CD4-positive, alpha-beta T cell treated with Interleukin-10 for 1 hour (primary cell): Measurements from ENCODE around the gene PSTK.

Source experiments
- DNase-seq: peaks from one replicate; pipeline ENCODE4 v3.0.0-alpha.2; 2020

Gene PSTK

GRCh38 chr10:122980209-122981065 lies at the start of gene PSTK:
Gene PSTK, plus strand, starts transcription at chr10:122980401. Its CDS starts 79 bp downstream, at chr10:122980480.
- DNase-seq = peak; percentile 92

- DNase-seq = no peak
These were observed 48.9 kb upstream of the PSTK start for GRCh38 chr10:122931088-122931906.

- DNase-seq = no peak
These were observed 40.9 kb upstream of the PSTK start for GRCh38 chr10:122939133-122939855.

GRCh38 chr10:122939856-122940543 lies 40.2 kb upstream of the PSTK start:
- no peak for DNase-seq

- no peak for DNase-seq
These were observed 30.9 kb upstream of the PSTK start for GRCh38 chr10:122949296-122949695.

GRCh38 chr10:122953902-122954730 lies 26.1 kb upstream of the PSTK start, which contains the start of gene C10orf88:
Gene C10orf88, minus strand, starts transcription at chr10:122954227. Its CDS starts 49 bp downstream, at chr10:122954178.
- peak; percentile 99 for DNase-seq

- DNase-seq = no peak
These were observed 25.5 kb upstream of the PSTK start for GRCh38 chr10:122954731-122955050.

GRCh38 chr10:122955892-122956291 lies 24.3 kb upstream of the PSTK start:
- no peak for DNase-seq

- no peak for DNase-seq
These were observed 22.7 kb upstream of the PSTK start for GRCh38 chr10:122957474-122957873.

- DNase-seq = no peak
These were observed 17.8 kb upstream of the PSTK start for GRCh38 chr10:122962405-122962804.

- no peak for DNase-seq
These were observed 13.3 kb upstream of the PSTK start for GRCh38 chr10:122966879-122967278.

GRCh38 chr10:122968698-122969097 lies 11.5 kb upstream of the PSTK start:
- no peak for DNase-seq

- no peak for DNase-seq
These were observed 6.2 kb upstream of the PSTK start for GRCh38 chr10:122974023-122974422.

GRCh38 chr10:122974543-122975064 lies 5.6 kb upstream of the PSTK start:
- DNase-seq = no peak

- DNase-seq = peak; percentile 15
These were observed 864 bp downstream of the PSTK start for GRCh38 chr10:122981066-122981464.

GRCh38 chr10:122983898-122984297 lies 3.7 kb downstream of the PSTK start:
- no peak for DNase-seq

GRCh38 chr10:122984708-122985107 lies 4.5 kb downstream of the PSTK start:
- no peak for DNase-seq

GRCh38 chr10:122986335-122986734 lies 6.1 kb downstream of the PSTK start:
- DNase-seq = no peak

- DNase-seq = no peak
These were observed 8.3 kb downstream of the PSTK start for GRCh38 chr10:122988501-122988900.

- DNase-seq = no peak
These were observed 10.1 kb downstream of the PSTK start for GRCh38 chr10:122990278-122990677.

- DNase-seq = no peak
These were observed 11.9 kb downstream of the PSTK start for GRCh38 chr10:122992031-122992585.
